PC-3 (cell line): Measurements from ENCODE around the gene DNAJC28.

ENCODE experiments used
- CTCF ChIP-seq: fragments of 300-600 bp; sonication (generic); conservative IDR thresholded peaks from 2 replicates; pipeline ENCODE4 v1.5.1; 2017; ENCODE audit warnings: antibody characterized with exemption, low read depth, mild to moderate bottlenecking, low read length
- EZH2 ChIP-seq: fragments of 300-600 bp; sonication (generic); IDR thresholded peaks from one replicate; pipeline ENCODE4 v1.6.1; 2017; ENCODE audit warnings: antibody characterized with exemption, mild to moderate bottlenecking, low read length; ENCODE audit not compliant: unreplicated experiment
- EZH2phosphoT487 ChIP-seq: fragments of 300-600 bp; sonication (generic); IDR thresholded peaks from 2 replicates; pipeline ENCODE4 v1.6.1; 2018; ENCODE audit warnings: mild to moderate bottlenecking, antibody characterized with exemption, low read length, borderline replicate concordance

GRCh38 chr21:33444499-33444898 is 47.0 kb downstream of the DNAJC28 start:
- TF ChIP-seq EZH2phosphoT487, result no peak
- no peak for TF ChIP-seq CTCF
- no peak for TF ChIP-seq EZH2
